HCT116 (cell line): ENCODE measurements around the gene FCRL5. TPM values are rescaled to one million over a fixed set of nuclear protein-coding genes. Genes with fewer than 3 reads are reported as not detected.

Experiments used
- ATAC-seq: fragments of 200-7000 bp; cut with Tn5 transposase; 2 replicates; pipeline ENCODE4 v1.9.1; 2020; ENCODE audit warnings: mild to moderate bottlenecking, moderate library complexity
- BruUV-seq: library from RNA; stranded (reverse); fragments of 400-500 nt; replicated peaks from 2 replicates; lab custom pipeline; 2021; lab: Mats Ljungman, UMichigan
- CTCF ChIA-PET: fragments of 300-600 bp; sonication (Branson Sonifier 250); formaldehyde crosslinking; loops from one replicate; lab custom pipeline; 2021; ENCODE audit warnings: antibody characterized with exemption; lab: Charles Lee
- POLR2A ChIA-PET: fragments of 300-600, 350-600 bp; sonication (Branson Sonifier 250); formaldehyde crosslinking; loops from one replicate; lab custom pipeline; 2021; ENCODE audit warnings: antibody characterized with exemption; lab: Charles Lee
- RAD21 ChIA-PET, 2 experiments: fragments of 300-600 bp; sonication (Branson Sonifier 250); formaldehyde crosslinking; loops; one replicate each; lab custom pipeline; 2023; ENCODE audit warnings: low total read pairs in 2 of 2; ENCODE audit not compliant: uncharacterized antibody in 2 of 2, unreplicated experiment in 2 of 2, low non-redundant PET in 1 of 2; lab: Charles Lee
- DNase-seq: peaks from one replicate; pipeline ENCODE4 v3.0.0-alpha.2; 2010; ENCODE audit warnings: low read depth, low spot score
- H2AFZ ChIP-seq: fragments of 200-600 bp; shearing (Covaris generic), sonication (generic); 2 replicates; pipeline ENCODE4 v1.6.1; 2017; ENCODE audit warnings: low read depth, mixed run types, mixed read lengths, antibody characterized with exemption, low read length; ENCODE audit not compliant: poor library complexity, severe bottlenecking
- H3K27ac ChIP-seq: 2 replicates; pipeline ENCODE4 v1.5.1; 2012; ENCODE audit warnings: low read depth, low read length
- H3K27me3 ChIP-seq: fragments of 200-600 bp; sonication (generic); 2 replicates; pipeline ENCODE4 v1.6.1; 2016; ENCODE audit warnings: mixed run types, low read length, mixed read lengths; ENCODE audit not compliant: insufficient read depth
- H3K36me3 ChIP-seq, 2 experiments: fragments of 200-500 bp in 1 of 2; fragments of 200-600 bp in 1 of 2; sonication (Bioruptor generic) in 1 of 2; sonication (generic) in 1 of 2; 2 replicates each; pipeline versions ENCODE4 v1.5.1 to v1.6.1; 2014 to 2016; ENCODE audit warnings: low read length in 2 of 2, inconsistent platforms in 1 of 2, mixed read lengths in 1 of 2, mixed run types in 1 of 2; ENCODE audit not compliant: insufficient read depth in 2 of 2, control insufficient read depth in 1 of 2
- H3K4me1 ChIP-seq, 2 experiments: fragments of 200-600 bp in 1 of 2; sonication (generic) in 1 of 2; 2 replicates each; pipeline versions ENCODE4 v1.5.1 to v1.6.1; 2012 to 2017; ENCODE audit warnings: low read length in 2 of 2, inconsistent platforms in 1 of 2, mild to moderate bottlenecking in 1 of 2, mixed read lengths in 1 of 2, mixed run types in 1 of 2, moderate library complexity in 1 of 2; ENCODE audit not compliant: insufficient read depth in 2 of 2, control insufficient read depth in 1 of 2
- H3K4me2 ChIP-seq: fragments of 200-600 bp; sonication (generic); 2 replicates; pipeline ENCODE4 v1.6.1; 2017; ENCODE audit warnings: mixed run types, low read length, mixed read lengths
- H3K4me3 ChIP-seq, 2 experiments: fragments of 200-600 bp in 1 of 2; sonication (generic) in 1 of 2; replicated peaks in 1 of 2; 2 replicates each; pipeline ENCODE4 v1.5.1; 2011 to 2016; ENCODE audit warnings: low read length in 2 of 2, control low read depth in 1 of 2, low read depth in 1 of 2, mild to moderate bottlenecking in 1 of 2, mixed read lengths in 1 of 2, mixed run types in 1 of 2
- H3K79me2 ChIP-seq: fragments of 200-600 bp; sonication (generic); 2 replicates; pipeline ENCODE4 v1.6.1; 2017; ENCODE audit warnings: mild to moderate bottlenecking, mixed run types, low read length, moderate library complexity, mixed read lengths; ENCODE audit not compliant: insufficient read depth
- H3K9ac ChIP-seq: fragments of 200-600 bp; sonication (generic); 2 replicates; pipeline ENCODE4 v1.6.1; 2016; ENCODE audit warnings: low read length, mixed read lengths
- H3K9me2 ChIP-seq: fragments of 200-600 bp; sonication (generic), shearing (Covaris generic); 2 replicates; pipeline ENCODE4 v1.6.1; 2017; ENCODE audit warnings: mixed run types, mild to moderate bottlenecking, moderate library complexity; ENCODE audit not compliant: insufficient read depth
- H3K9me3 ChIP-seq, 2 experiments: fragments of 200-500 bp in 1 of 2; fragments of 200-600 bp in 1 of 2; sonication (Bioruptor generic) in 1 of 2; sonication (generic) in 1 of 2; 2 replicates each; pipeline ENCODE4 v1.6.1; 2014 to 2017; ENCODE audit warnings: low read length in 2 of 2, mixed read lengths in 2 of 2, inconsistent platforms in 1 of 2, low read depth in 1 of 2, mild to moderate bottlenecking in 1 of 2, mixed run types in 1 of 2, moderate library complexity in 1 of 2; ENCODE audit not compliant: control insufficient read depth in 1 of 2, insufficient read depth in 1 of 2
- H4K20me1 ChIP-seq: fragments of 200-600 bp; sonication (generic), shearing (Covaris generic); 2 replicates; pipeline ENCODE4 v1.6.1; 2017; ENCODE audit warnings: mixed run types, mild to moderate bottlenecking, moderate library complexity; ENCODE audit not compliant: insufficient read depth
- CEBPB ChIP-seq: IDR thresholded peaks from 2 replicates; pipeline ENCODE4 v1.6.1; 2012; ENCODE audit warnings: low read depth
- EGR1 ChIP-seq: IDR thresholded peaks from 2 replicates; pipeline ENCODE4 v1.6.1; 2012; ENCODE audit warnings: low read depth
- ELF1 ChIP-seq: IDR thresholded peaks from 2 replicates; pipeline ENCODE4 v1.6.1; 2012; ENCODE audit warnings: low read depth, borderline replicate concordance
- FOSL1 ChIP-seq: IDR thresholded peaks from 2 replicates; pipeline ENCODE4 v1.6.1; 2012; ENCODE audit warnings: low read depth
- POLR2A ChIP-seq: IDR thresholded peaks from 2 replicates; pipeline ENCODE4 v1.7.0; 2011; ENCODE audit warnings: borderline replicate concordance; ENCODE audit not compliant: insufficient read depth, insufficient read length; ENCODE audit errors: extremely low read depth
- RAD21 ChIP-seq: IDR thresholded peaks from 2 replicates; pipeline ENCODE4 v1.6.1; 2012; ENCODE audit warnings: low read depth, mild to moderate bottlenecking
- REST ChIP-seq: IDR thresholded peaks from 2 replicates; pipeline ENCODE4 v1.6.1; 2012; ENCODE audit warnings: low read depth
- SIN3A ChIP-seq: IDR thresholded peaks from 2 replicates; pipeline ENCODE4 v1.6.1; 2012; ENCODE audit warnings: low read depth
- SRF ChIP-seq: IDR thresholded peaks from 2 replicates; pipeline ENCODE4 v1.6.1; 2012; ENCODE audit warnings: low read depth
- ZFX ChIP-seq: fragments of 450-650 bp; IDR thresholded peaks from 2 replicates; pipeline ENCODE4 v1.6.1; 2017
- ZNF274 ChIP-seq: fragments of 200-500 bp; sonication (Bioruptor generic); IDR thresholded peaks from 2 replicates; pipeline ENCODE4 v1.6.1; 2014; ENCODE audit warnings: mild to moderate bottlenecking, low read depth, low read length, inconsistent platforms
- intact Hi-C: fragments of 100-400 bp; cut with micrococcal nuclease; formaldehyde crosslinking; loops from 2 replicates; pipeline ENCODE4 v1.10.0; 2022
- total RNA-seq: library from RNA; stranded (reverse); gene quantifications from one replicate; pipeline ENCODE4 v1.2.1, GENCODE V29; 2021; ENCODE audit not compliant: unreplicated experiment

The FCRL5 gene
- total RNA-seq, 1 experiment from 2014 or later = not detected

- no peak overlapping the region for H3K27ac ChIP-seq
- CTCF ChIA-PET = interaction anchor here (1.2 kb wide), 1 partner anchor 15 kb away, joined by 3 read pairs; no protein-coding TSS in a partner anchor
- POLR2A ChIA-PET = no interaction called here
- BruUV-seq = no TSS peak
- ATAC-seq (no peak), DNase-seq (no peak)
- H2AFZ ChIP-seq = no peak overlapping the region
- no peaks in the 10 kb centered on the region for H3K4me1 ChIP-seq
- no peak overlapping the region for H3K4me3 ChIP-seq
- no peaks in the 10 kb centered on the region for H3K36me3 ChIP-seq
- H3K9me2 ChIP-seq = no peaks in the 10 kb centered on the region
- no peaks in the 10 kb centered on the region for H3K9me3 ChIP-seq
- RAD21 ChIA-PET = no interaction called here
- intact Hi-C loops = no loop called here
- H3K27me3 ChIP-seq = peaks cover 15% of the 10 kb centered on the region; the same call in 1 of the 2 replicates
- TF ChIP-seq ZFX = no peak
- TF ChIP-seq SRF = no peak
- no peak for TF ChIP-seq CEBPB
- no peak for TF ChIP-seq RAD21
- TF ChIP-seq POLR2A = no peak
- no peak for TF ChIP-seq REST
- TF ChIP-seq ZNF274 = no peak
- no peak for TF ChIP-seq SIN3A
- TF ChIP-seq ELF1 = no peak
- no peak for TF ChIP-seq FOSL1
- no peak for TF ChIP-seq EGR1
- no peaks in the 10 kb centered on the region for H3K79me2 ChIP-seq
- no peak overlapping the region for H3K4me2 ChIP-seq
- no peaks in the 10 kb centered on the region for H4K20me1 ChIP-seq
- no peak overlapping the region for H3K9ac ChIP-seq
Observed at GRCh38 chr1:157520386-157520935, 31.9 kb downstream of the FCRL5 start.
